ENCODE data around the gene DPYD.
A peak's percentile ranks its signal among the peaks of the same experiment; 100 is the strongest.
"Not testable (repeated sequence)": the region's sequence is repeated elsewhere in the genome, so short reads cannot be mapped to it uniquely, and the experiment has no call there.

The DPYD gene

DNA sequence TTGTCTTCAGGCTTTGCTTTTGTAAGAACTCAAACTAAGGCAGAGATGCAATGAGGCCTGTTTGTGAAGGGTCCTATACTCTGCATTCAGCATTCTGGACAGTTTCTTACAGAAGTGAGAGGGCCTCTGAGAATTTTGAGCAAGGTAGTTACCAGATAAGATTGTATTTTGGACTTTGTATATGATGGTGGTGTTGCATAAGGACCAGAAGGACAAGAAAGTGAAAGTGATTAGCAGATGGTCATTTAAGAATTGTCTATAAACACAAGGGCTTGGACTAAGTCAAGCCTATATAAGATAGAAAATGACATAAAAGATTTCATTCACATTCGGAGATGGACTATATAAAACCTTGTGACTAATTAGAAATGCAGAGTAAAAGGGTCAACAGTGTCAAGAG lies 662.2 kb downstream of the DPYD start:
- DNase-seq = no peak

- DNase-seq = no peak
These were observed 665.9 kb downstream of the DPYD start for GRCh38 chr1:97254731-97255463.

GRCh38 chr1:97252925-97253324 lies 667.9 kb downstream of the DPYD start:
- no peak for DNase-seq

DNA sequence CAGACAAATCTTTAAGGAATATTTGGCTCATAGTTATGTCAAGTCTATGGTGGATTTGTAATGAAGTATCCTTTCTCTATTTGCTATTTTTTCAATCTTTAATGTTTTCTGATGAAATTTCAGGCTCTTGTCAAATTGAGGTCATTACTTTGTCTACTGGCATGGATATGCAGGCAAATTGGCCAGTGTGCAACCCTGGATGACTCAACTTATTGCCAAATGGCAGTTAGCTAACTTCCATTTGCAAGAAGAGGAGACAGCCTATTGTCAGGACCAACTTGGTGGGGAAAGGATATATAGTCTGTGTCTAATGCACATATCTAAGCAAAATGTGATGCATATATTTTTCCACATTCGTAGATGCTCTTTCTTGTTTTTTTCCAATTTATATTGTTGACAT lies 668.8 kb downstream of the DPYD start:
- no peak for DNase-seq

DNA sequence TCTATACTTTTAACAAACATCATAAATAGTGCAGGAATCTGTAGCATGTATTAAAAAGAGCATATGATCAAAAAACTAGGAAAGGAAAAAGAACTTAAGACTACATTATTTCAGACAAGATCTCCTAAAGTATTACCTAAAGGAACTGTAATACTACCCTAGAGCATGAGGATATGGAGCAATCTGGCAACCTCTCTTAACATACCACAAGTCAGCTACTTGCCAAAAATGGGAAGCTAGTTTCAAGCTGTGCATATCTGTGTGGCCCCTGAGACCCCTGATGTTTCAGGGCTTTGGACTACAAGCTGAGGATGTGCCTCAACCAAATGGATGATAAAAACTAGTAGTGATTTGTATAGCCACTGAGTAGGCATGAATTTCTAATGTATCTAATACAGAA lies 673.6 kb downstream of the DPYD start:
- DNase-seq = no peak

GRCh38 chr1:97245682-97246081 lies 675.2 kb downstream of the DPYD start:
- no peak for DNase-seq

GRCh38 chr1:97245026-97245425 lies 675.8 kb downstream of the DPYD start:
- DNase-seq = no peak

DNA sequence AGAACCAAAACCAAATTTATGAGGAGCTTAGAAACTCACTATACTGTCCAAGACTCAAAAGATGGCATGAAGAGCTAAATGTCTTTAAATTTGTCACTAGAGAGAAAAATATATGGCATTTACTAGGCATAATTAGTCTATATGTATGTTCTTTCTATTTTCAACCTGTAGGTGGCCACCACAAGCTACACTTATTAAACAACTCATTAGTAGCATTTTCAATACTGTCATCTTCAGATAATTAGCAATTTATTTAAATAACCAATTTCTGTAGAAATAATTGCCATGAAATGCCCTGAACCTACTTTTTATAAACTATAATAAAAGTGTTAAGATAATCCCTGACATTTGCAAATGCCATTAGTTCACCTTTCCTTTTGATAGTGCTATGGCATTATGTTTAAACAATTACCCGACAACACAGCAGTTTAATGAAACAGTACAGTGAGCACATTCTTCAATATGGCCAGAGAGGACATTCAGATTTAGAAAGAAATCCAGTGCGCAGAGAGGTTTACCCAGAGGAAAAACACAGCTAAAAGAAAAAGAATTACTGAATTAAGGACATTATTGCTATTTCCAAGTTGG lies 676.8 kb downstream of the DPYD start:
- no peak for DNase-seq

GRCh38 chr1:97238816-97239215 lies 682.0 kb downstream of the DPYD start:
- no peak for DNase-seq

- DNase-seq = not testable (repeated sequence)
These were observed 689.5 kb downstream of the DPYD start for GRCh38 chr1:97231354-97231753.

DNA sequence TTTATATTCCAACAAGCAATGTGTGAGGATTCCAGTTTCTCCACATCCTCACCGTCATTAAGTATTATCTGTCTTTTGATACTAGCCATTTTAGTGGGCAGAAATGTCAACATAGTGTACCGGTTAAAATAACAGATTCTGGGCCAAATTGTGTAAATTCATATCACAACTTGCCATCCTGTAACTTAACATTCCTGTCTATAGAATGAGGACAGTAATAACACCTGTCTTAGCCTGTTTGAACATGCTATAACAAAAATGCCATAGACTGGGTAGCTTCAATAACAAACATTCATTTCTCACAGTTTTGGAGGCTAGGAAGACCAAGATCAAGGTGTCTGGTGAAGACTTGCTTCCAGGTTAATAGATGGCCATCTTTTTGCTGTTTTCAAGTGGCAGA lies 708.2 kb downstream of the DPYD start:
- no peak for DNase-seq

DNA sequence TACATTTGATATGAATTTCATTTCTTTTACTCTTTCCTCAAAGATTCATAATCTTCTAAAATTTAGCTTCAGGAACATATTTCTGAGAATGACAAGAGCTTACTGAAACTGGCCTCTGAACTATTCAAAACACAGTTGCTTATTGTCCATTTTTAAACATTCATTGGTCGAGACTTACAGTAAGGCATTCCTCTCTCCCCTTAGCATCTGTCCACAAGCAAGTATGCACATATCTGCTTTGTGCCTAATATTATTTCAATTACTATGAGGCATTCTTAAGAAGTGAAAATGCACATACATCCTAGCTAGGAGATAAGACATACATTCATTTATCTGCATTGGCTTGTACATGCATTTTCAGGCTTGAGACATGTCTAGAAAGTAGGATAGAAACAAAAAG lies 710.5 kb downstream of the DPYD start:
- no peak for DNase-seq

GRCh38 chr1:97209381-97209957 lies 711.4 kb downstream of the DPYD start:
- DNase-seq = peak; percentile 18

GRCh38 chr1:97207868-97208267 lies 713.0 kb downstream of the DPYD start:
- no peak for DNase-seq

GRCh38 chr1:97204468-97204867 lies 716.4 kb downstream of the DPYD start:
- no peak for DNase-seq

GRCh38 chr1:97202481-97203380 lies 718.1 kb downstream of the DPYD start:
- no peak for DNase-seq

DNA sequence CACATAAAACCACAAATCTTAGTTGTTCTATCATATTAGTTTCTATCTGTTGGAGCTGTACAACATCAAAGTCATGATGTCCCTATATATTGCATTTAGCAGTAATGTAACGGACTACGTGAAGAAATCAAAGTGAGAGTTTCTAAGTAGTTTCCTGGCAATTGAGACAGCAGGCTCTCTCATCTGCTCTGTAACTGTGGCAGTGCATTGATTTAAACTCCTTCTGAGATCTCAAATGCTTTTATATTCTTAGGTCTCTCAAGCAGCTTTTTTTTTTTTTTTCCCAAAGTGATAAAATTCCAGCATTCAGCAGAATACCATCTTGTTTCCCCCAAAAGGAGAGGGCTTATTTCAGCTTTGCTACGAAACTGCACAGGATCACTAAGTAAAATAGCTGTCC lies 719.2 kb downstream of the DPYD start:
- no peak for DNase-seq

GRCh38 chr1:97200595-97200994 lies 720.2 kb downstream of the DPYD start:
- no peak for DNase-seq

DNA sequence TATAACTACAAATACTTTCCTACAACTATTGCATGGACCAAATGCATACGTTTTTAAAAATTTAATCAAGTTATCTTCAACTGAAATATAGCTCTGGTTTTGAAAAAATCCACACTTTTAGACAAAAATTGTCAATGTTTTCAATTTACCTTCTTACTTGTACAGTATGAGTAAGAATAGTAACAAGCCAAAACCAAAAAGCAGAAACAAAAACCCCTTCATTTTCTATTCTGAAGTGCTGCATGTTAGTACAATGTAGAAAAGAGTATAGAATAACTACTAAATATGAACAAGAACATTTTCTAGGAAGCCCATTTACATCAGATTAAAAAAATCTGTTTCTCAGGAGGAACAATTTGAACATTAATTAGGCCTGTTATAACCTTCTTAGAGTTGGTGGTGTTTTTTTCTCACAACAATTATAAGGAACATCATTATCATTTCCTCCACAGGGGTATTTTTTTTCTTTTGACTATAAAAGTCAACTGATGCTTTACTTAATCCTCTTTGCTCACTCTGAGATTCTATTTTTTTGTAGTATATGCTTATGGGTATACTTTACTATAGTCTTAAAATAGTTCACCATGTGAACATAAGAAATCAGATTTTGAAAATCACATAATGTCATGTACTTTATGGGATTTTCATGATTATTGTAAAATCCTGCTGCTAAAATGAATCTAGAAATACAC lies 723.9 kb downstream of the DPYD start:
- no peak for DNase-seq

DNA sequence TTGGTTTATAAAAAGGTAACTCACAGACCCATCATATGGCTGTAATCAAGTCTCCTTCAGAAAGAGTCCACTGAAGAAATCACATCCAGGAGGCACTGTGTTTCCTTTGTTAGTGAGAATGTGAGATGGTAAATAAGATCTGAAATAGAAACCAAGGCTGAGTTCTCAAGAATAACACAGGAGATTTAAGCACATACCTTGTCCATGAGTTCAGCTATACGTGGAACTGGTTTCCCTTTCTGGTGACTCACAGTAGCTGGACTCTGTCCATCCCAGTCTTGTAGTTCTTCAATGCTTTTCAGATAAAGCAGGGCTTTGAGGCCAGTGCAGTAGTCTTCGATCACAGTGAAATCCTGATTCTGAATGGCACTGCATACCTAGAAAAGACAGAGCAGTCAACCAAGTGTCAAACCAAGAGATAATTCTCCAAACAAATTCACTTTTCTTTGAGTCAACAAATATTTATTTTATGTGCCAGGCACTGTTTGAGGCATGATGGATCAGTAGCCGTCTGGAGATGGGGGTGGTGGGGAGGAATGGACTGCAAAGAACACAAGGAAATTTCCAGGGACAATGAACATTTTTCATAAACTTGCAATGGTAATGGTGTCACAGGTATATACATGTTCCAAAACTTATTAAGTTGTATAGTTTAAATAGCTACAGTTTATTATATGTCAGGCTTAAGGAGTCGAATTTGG lies 727.8 kb downstream of the DPYD start:
- no peak for DNase-seq

GRCh38 chr1:97190326-97190725 lies 730.5 kb downstream of the DPYD start:
- DNase-seq = no peak

- no peak for DNase-seq
These were observed 734.5 kb downstream of the DPYD start for GRCh38 chr1:97186381-97186780.

Measured in retina (tissue), 1 donor.